ENCODE data around the gene RASGRF2. TPM values are rescaled to one million over a fixed set of nuclear protein-coding genes. Genes with fewer than 3 reads are reported as not detected.

The RASGRF2 gene
- total and polyA plus RNA-seq, 2 of the 8 experiments (the other 6 are each of a cell fraction or from before 2014, with no cell fraction given): 2.6 to 29.5 TPM

DNA sequence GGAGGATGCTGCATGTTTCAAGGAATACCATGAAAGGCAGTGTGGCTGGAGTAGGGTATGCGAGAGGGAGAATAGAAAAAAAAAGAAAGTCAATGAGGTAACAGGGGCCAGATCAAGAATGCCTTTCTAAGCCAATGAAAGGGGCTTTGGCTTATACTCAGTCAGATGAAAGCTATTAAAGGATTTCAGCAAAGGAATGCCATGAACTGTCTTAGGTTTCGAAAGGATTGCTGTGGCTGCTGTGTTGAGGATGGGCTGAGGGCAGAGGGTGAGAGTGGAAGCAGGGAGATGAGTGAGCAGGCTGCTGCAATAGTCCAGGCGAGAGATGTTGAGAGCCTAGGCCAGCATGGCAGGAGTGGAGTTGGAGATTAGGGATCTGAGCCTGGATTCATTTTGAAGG lies 137.6 kb downstream of the RASGRF2 start:
- FAIRE-seq: no peak
- no peak for DNase-seq (ENCODE audit: low read depth in 1 of 2, low spot score in 2 of 2)
- H2BK12ac ChIP-seq (ENCODE audit: low read depth, low read length): no peak overlapping the region
- TF ChIP-seq EZH2 (IDR thresholded peaks at IDR 0.05; ENCODE audit: low read depth, low read length, severe bottlenecking) (no peak), SIN3A (conservative IDR thresholded peaks at IDR 0.05 in 1 of 2, IDR thresholded peaks at IDR 0.05 in 1 of 2; ENCODE audit: low read depth in 1 of 2, low read length in 2 of 2) (no peak), TBP (IDR thresholded peaks at IDR 0.05; ENCODE audit: low read depth, low read length) (no peak), FOSL1 (IDR thresholded peaks at IDR 0.05; ENCODE audit: insufficient read depth, low read depth, low read length) (no peak), SRF (IDR thresholded peaks at IDR 0.05; ENCODE audit: low read depth, low read length) (no peak), NANOG (IDR thresholded peaks at IDR 0.05; ENCODE audit: insufficient read depth, low read depth, low read length, poor library complexity, severe bottlenecking) (no peak), CBX8 (IDR thresholded peaks at IDR 0.05; ENCODE audit: borderline replicate concordance, low read depth, low read length) (no peak), KDM5A (IDR thresholded peaks at IDR 0.05; ENCODE audit: low read length) (no peak), TCF12 (IDR thresholded peaks at IDR 0.05; ENCODE audit: low read depth, low read length) (no peak), MAFK (IDR thresholded peaks at IDR 0.05; ENCODE audit: low read depth, low read length) (no peak)
- TF ChIP-seq, protein P1, sequence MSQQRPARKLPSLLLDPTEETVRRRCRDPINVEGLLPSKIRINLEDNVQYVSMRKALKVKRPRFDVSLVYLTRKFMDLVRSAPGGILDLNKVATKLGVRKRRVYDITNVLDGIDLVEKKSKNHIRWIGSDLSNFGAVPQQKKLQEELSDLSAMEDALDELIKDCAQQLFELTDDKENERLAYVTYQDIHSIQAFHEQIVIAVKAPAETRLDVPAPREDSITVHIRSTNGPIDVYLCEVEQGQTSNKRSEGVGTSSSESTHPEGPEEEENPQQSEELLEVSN (IDR thresholded peaks at IDR 0.05): no peak
- TF ChIP-seq, protein P2, sequence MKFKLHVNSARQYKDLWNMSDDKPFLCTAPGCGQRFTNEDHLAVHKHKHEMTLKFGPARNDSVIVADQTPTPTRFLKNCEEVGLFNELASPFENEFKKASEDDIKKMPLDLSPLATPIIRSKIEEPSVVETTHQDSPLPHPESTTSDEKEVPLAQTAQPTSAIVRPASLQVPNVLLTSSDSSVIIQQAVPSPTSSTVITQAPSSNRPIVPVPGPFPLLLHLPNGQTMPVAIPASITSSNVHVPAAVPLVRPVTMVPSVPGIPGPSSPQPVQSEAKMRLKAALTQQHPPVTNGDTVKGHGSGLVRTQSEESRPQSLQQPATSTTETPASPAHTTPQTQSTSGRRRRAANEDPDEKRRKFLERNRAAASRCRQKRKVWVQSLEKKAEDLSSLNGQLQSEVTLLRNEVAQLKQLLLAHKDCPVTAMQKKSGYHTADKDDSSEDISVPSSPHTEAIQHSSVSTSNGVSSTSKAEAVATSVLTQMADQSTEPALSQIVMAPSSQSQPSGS (IDR thresholded peaks at IDR 0.05; ENCODE audit: low read length): no peak

More for the DNA sequence above, 137.6 kb downstream of the RASGRF2 start:
- Histone ChIP-seq H2AFZ (ENCODE audit: low read length) (no peak overlapping the region), H4K20me1 (replicated peaks in 1 of 2; ENCODE audit: control insufficient read depth in 1 of 2, insufficient read depth in 2 of 2, low read length in 2 of 2) (no peaks in the 10 kb centered on the region), H3K27me3 (replicated peaks in 1 of 4; ENCODE audit: control insufficient read depth in 3 of 4, extremely low read depth in 1 of 4, insufficient read depth in 3 of 4, low read length in 3 of 4) (no peaks in the 10 kb centered on the region), H4K91ac (replicated peaks; ENCODE audit: insufficient read length, low read length) (no peak overlapping the region), H3K4me3 (ENCODE audit: extremely low read depth in 1 of 4, insufficient read depth in 2 of 4, low read depth in 3 of 4, low read length in 4 of 4) (no peak overlapping the region), H3K79me1 (ENCODE audit: low read depth, low read length) (no peaks in the 10 kb centered on the region), H3K56ac (replicated peaks; ENCODE audit: insufficient read length, low read depth, low read length) (no peak overlapping the region), H3K36me3 (ENCODE audit: control insufficient read depth in 2 of 4, insufficient read depth in 4 of 4, low read length in 3 of 4) (no peaks in the 10 kb centered on the region), H3K18ac (ENCODE audit: extremely low read depth, low read length) (no peak overlapping the region), H2BK5ac (ENCODE audit: low read depth, low read length) (no peak overlapping the region), H3K27ac (ENCODE audit: low read depth, low read length) (no peak overlapping the region), H2BK120ac (replicated peaks; ENCODE audit: low read depth, low read length) (no peak overlapping the region), H3K9me3 (ENCODE audit: insufficient read depth in 2 of 2, low read depth in 1 of 2, low read length in 1 of 2) (no peaks in the 10 kb centered on the region), H3K23ac (ENCODE audit: insufficient read length) (no peak overlapping the region), H4K5ac (ENCODE audit: insufficient read length, low read depth, low read length) (no peak overlapping the region), H2BK15ac (ENCODE audit: low read length) (no peak overlapping the region), H3K9ac (replicated peaks in 1 of 4; ENCODE audit: extremely low read depth in 1 of 4, low read depth in 3 of 4, low read length in 3 of 4) (no peak overlapping the region), H3K23me2 (ENCODE audit: low read depth, low read length) (no peaks in the 10 kb centered on the region), H3K4me2 (ENCODE audit: insufficient read depth in 1 of 2, low read depth in 2 of 2, low read length in 2 of 2) (no peak overlapping the region), H3K14ac (ENCODE audit: insufficient read length) (no peak overlapping the region), H2AK5ac (ENCODE audit: low read depth, low read length) (no peak overlapping the region), H3K4me1 (replicated peaks in 1 of 4; ENCODE audit: control insufficient read depth in 3 of 4, insufficient read depth in 4 of 4, low read length in 3 of 4) (no peaks in the 10 kb centered on the region), H3K4ac (replicated peaks; ENCODE audit: insufficient read length, low read depth, low read length) (no peak overlapping the region), H2BK20ac (ENCODE audit: low read length) (no peak overlapping the region), H4K8ac (ENCODE audit: extremely low read depth, insufficient read depth, low read length) (no peak overlapping the region), H3K79me2 (ENCODE audit: control insufficient read depth in 1 of 2, insufficient read depth in 2 of 2, low read length in 2 of 2) (no peaks in the 10 kb centered on the region)
- CTCF ChIA-PET (ENCODE audit: partially characterized antibody): interaction anchor here (0.7 to 3.6 kb wide), 5 partner anchors 10 to 204 kb away, joined by 3 to 23 read pairs (median 3); no protein-coding TSS in a partner anchor
- WGBS, 2 experiments (ENCODE audit: extremely low coverage in 1 of 2, insufficient coverage in 1 of 2, insufficient read length in 1 of 2, insufficient replicate concordance in 2 of 2, low coverage in 1 of 2, low lambda C conversion rate in 2 of 2, missing lambda C conversion rate in 1 of 2): 89% methylated on average over 3 of the region's 3 CpGs; no CpG with 5 or more reads in 1 of the 2 experiments
- POLR2A ChIA-PET (ENCODE audit: partially characterized antibody): no interaction called here

Measured in H1 (cell line).